CD4-positive, alpha-beta T cell (primary cell): Measurements from ENCODE around the gene VARS2. TPM values are rescaled to one million over a fixed set of nuclear protein-coding genes. Genes with fewer than 3 reads are reported as not detected.
A peak's percentile ranks its signal among the peaks of the same experiment; 100 is the strongest.
"Not testable (repeated sequence)": the region's sequence is repeated elsewhere in the genome, so short reads cannot be mapped to it uniquely, and the experiment has no call there.

Experiments
- ATAC-seq: fragments of 200-7000 bp; cut with Tn5 transposase; one replicate; pipeline ENCODE4 v1.10.0; 2022; ENCODE audit warnings: mild to moderate bottlenecking; ENCODE audit not compliant: poor library complexity
- CTCF ChIA-PET: fragments of 350-600 bp; sonication (Branson Sonifier 250); formaldehyde crosslinking; loops from one replicate; lab custom pipeline; 2021; ENCODE audit warnings: antibody characterized with exemption, inconsistent platforms; lab: Charles Lee
- POLR2A ChIA-PET: fragments of 350-600 bp; sonication (Branson Sonifier 250); formaldehyde crosslinking; loops from one replicate; lab custom pipeline; 2021; ENCODE audit warnings: antibody characterized with exemption, inconsistent platforms; lab: Charles Lee
- DNase-seq, 14 experiments: peaks; one replicate each; pipeline ENCODE4 v3.0.0-alpha.2; 2013 to 2020; ENCODE audit warnings: mixed read lengths in 2 of 14
- H3K27ac ChIP-seq, 2 donors: one replicate each; pipeline versions ENCODE4 v1.5.1 to v1.7.0; 2013; ENCODE audit warnings: low read length in 2 of 2, low read depth in 1 of 2, mild to moderate bottlenecking in 1 of 2
- H3K27me3 ChIP-seq, 2 experiments: 1 replicate in 1 of 2; 2 replicates in 1 of 2; pipeline versions ENCODE4 v1.6.1 to v1.7.0; 2013; ENCODE audit warnings: low read length in 2 of 2, control low read depth in 1 of 2, mild to moderate bottlenecking in 1 of 2, moderate library complexity in 1 of 2; ENCODE audit not compliant: insufficient read depth in 2 of 2, control insufficient read depth in 1 of 2
- H3K36me3 ChIP-seq: one replicate; pipeline ENCODE4 v1.6.1; 2013; ENCODE audit warnings: low read length, control low read depth; ENCODE audit not compliant: insufficient read depth
- H3K4me1 ChIP-seq: one replicate; pipeline ENCODE4 v1.6.1; 2013; ENCODE audit warnings: low read length, control low read depth; ENCODE audit not compliant: insufficient read depth
- H3K4me3 ChIP-seq: one replicate; pipeline ENCODE4 v1.5.1; 2013; ENCODE audit warnings: mild to moderate bottlenecking, low read length, moderate library complexity
- H3K9me3 ChIP-seq, 2 experiments: 1 replicate in 1 of 2; 2 replicates in 1 of 2; pipeline versions ENCODE4 v1.6.1 to v1.7.0; 2013; ENCODE audit warnings: low read length in 2 of 2, mild to moderate bottlenecking in 2 of 2, control low read depth in 1 of 2, moderate library complexity in 1 of 2; ENCODE audit not compliant: control insufficient read depth in 1 of 2, insufficient read depth in 1 of 2
- H3K27ac Mint-ChIP-seq: one replicate; pipeline ENCODE4 v1.8.0; 2020; ENCODE audit warnings: mixed read lengths
- H3K27me3 Mint-ChIP-seq: one replicate; pipeline ENCODE4 v1.8.0; 2021; ENCODE audit warnings: mixed read lengths
- H3K36me3 Mint-ChIP-seq: one replicate; pipeline ENCODE4 v1.8.0; 2021; ENCODE audit warnings: low read depth, mixed read lengths
- H3K4me1 Mint-ChIP-seq: one replicate; pipeline ENCODE4 v1.8.0; 2021; ENCODE audit warnings: low read depth, mixed read lengths
- H3K4me3 Mint-ChIP-seq: one replicate; pipeline ENCODE4 v1.8.0; 2020; ENCODE audit warnings: mild to moderate bottlenecking, mixed read lengths
- H3K9me3 Mint-ChIP-seq: one replicate; pipeline ENCODE4 v1.8.0; 2020; ENCODE audit warnings: mixed read lengths
- CTCF ChIP-seq: fragments of 200-600 bp; IDR thresholded peaks from one replicate; pipeline ENCODE4 v1.8.0; 2022; ENCODE audit warnings: antibody characterized with exemption, mild to moderate bottlenecking
- intact Hi-C, 2 experiments: fragments of 100-400 bp; cut with DNase I in 1 of 2; cut with micrococcal nuclease in 1 of 2; formaldehyde crosslinking; loops; one replicate each; pipeline versions ENCODE4 v1.15.1 to v1.9.0; 2023 to 2025; cut with DNase I, micrococcal nuclease
- total RNA-seq, 174 experiments: library from RNA in 2 of 174; stranded (reverse) in 2 of 174; gene quantifications; one replicate each; pipeline ENCODE4 v1.2.3 and lab custom pipeline; 2021 to 2026

The VARS2 gene
- total RNA-seq, 2 experiments from 2014 or later: 19.3 to 21.7 TPM

- no peak for TF ChIP-seq CTCF
- H3K4me1 Mint-ChIP-seq: no peaks in the 10 kb centered on the region
- Histone ChIP-seq H3K27ac (no peak overlapping the region), H3K9me3 (no peaks in the 10 kb centered on the region), H3K4me3 (no peak overlapping the region), H3K4me1 (no peaks in the 10 kb centered on the region), H3K27me3 (no peaks in the 10 kb centered on the region), H3K36me3 (peaks cover 7% of the 10 kb centered on the region)
- H3K36me3 Mint-ChIP-seq: peaks cover 20% of the 10 kb centered on the region
- no peaks in the 10 kb centered on the region for H3K27me3 Mint-ChIP-seq
- H3K4me3 Mint-ChIP-seq: no peak overlapping the region
- ATAC-seq (no peak), DNase-seq (no peak)
- intact Hi-C loops: no loop called here
- ChIA-PET POLR2A (no interaction called here), CTCF (no interaction called here)
- no peak overlapping the region for H3K27ac Mint-ChIP-seq
- H3K9me3 Mint-ChIP-seq: no peaks in the 10 kb centered on the region
Measured at GRCh38 chr6:30901436-30901835, 12.6 kb upstream of the VARS2 start.

- H3K27ac Mint-ChIP-seq, ATAC-seq, intact Hi-C loops: not testable (repeated sequence)
Measured at GRCh38 chr6:30902196-30902595, 11.8 kb upstream of the VARS2 start.

GRCh38 chr6:30902709-30903108, 11.3 kb upstream of the VARS2 start:
- DNase-seq (no peak), ATAC-seq (no peak)
- no peak for TF ChIP-seq CTCF
- Histone ChIP-seq H3K27ac (no peak overlapping the region), H3K4me3 (no peak overlapping the region), H3K27me3 (no peaks in the 10 kb centered on the region), H3K36me3 (peaks cover 7% of the 10 kb centered on the region), H3K4me1 (peaks cover 5% of the 10 kb centered on the region), H3K9me3 (no peaks in the 10 kb centered on the region)
- ChIA-PET POLR2A (no interaction called here), CTCF (interaction anchor here (0.6 kb wide), 1 partner anchor 133 kb away, joined by 3 read pairs; no protein-coding TSS in a partner anchor)
- no peaks in the 10 kb centered on the region for H3K27me3 Mint-ChIP-seq
- peaks cover 16% of the 10 kb centered on the region for H3K36me3 Mint-ChIP-seq
- H3K4me1 Mint-ChIP-seq: peaks cover 2% of the 10 kb centered on the region
- intact Hi-C loops: no loop called here
- H3K9me3 Mint-ChIP-seq: no peaks in the 10 kb centered on the region
- H3K4me3 Mint-ChIP-seq: no peak overlapping the region
- H3K27ac Mint-ChIP-seq: no peak overlapping the region

More at GRCh38 chr6:30902196-30902595, 11.8 kb upstream of the VARS2 start:
- DNase-seq, H3K27ac ChIP-seq, H3K4me3 Mint-ChIP-seq, H3K36me3 ChIP-seq, H3K27me3 ChIP-seq, H3K9me3 Mint-ChIP-seq, H3K4me3 ChIP-seq, POLR2A ChIA-PET, H3K27me3 Mint-ChIP-seq, H3K4me1 ChIP-seq, H3K4me1 Mint-ChIP-seq, H3K9me3 ChIP-seq: not testable (repeated sequence)
- CTCF ChIA-PET: interaction anchor here (0.6 kb wide), 1 partner anchor 540 kb away, joined by 3 read pairs; no protein-coding TSS in a partner anchor
- peaks cover 16% of the 10 kb centered on the region for H3K36me3 Mint-ChIP-seq

- Histone ChIP-seq H3K27me3 (no peaks in the 10 kb centered on the region), H3K9me3 (no peaks in the 10 kb centered on the region), H3K36me3 (peaks cover 5% of the 10 kb centered on the region), H3K27ac (no peak overlapping the region), H3K4me3 (no peak overlapping the region), H3K4me1 (peaks cover 7% of the 10 kb centered on the region)
- CTCF ChIA-PET: interaction anchor here (0.6 to 0.7 kb wide), 2 partner anchors 133 to 1039 kb away, joined by 3 read pairs; no protein-coding TSS in a partner anchor
- Mint-ChIP-seq H3K4me1 (peaks cover 7% of the 10 kb centered on the region), H3K27me3 (no peaks in the 10 kb centered on the region), H3K27ac (no peak overlapping the region), H3K9me3 (no peaks in the 10 kb centered on the region), H3K36me3 (peaks cover 18% of the 10 kb centered on the region), H3K4me3 (no peak overlapping the region)
- intact Hi-C loops: no loop called here
- DNase-seq: no peak
- POLR2A ChIA-PET: no interaction called here
- ATAC-seq: no peak
- TF ChIP-seq CTCF: no peak
Measured at GRCh38 chr6:30903236-30903635, 10.8 kb upstream of the VARS2 start.

GRCh38 chr6:30907290-30907757, 6.7 kb upstream of the VARS2 start:
- peaks cover 28% of the 10 kb centered on the region for H3K36me3 Mint-ChIP-seq
- Histone ChIP-seq H3K4me1 (peaks cover 15% of the 10 kb centered on the region), H3K4me3 (peak overlapping the region; percentile 81), H3K36me3 (peaks cover 21% of the 10 kb centered on the region)
- peaks cover 16% of the 10 kb centered on the region for H3K4me1 Mint-ChIP-seq
- H3K27ac ChIP-seq, H3K27me3 ChIP-seq, DNase-seq, H3K27me3 Mint-ChIP-seq, H3K27ac Mint-ChIP-seq, H3K9me3 ChIP-seq, H3K9me3 Mint-ChIP-seq, ATAC-seq: not testable (repeated sequence)
- intact Hi-C loops: loop anchor here in 1 of 2 experiments (2.0 to 5.0 kb wide), 2 partner anchors 21 to 280 kb away; partner anchors contain the start of gene ATAT1
- ChIA-PET POLR2A (interaction anchor here (0.6 to 1.8 kb wide), 16 partner anchors 9 to 956 kb away, joined by 3 to 5 read pairs (median 3); partner anchors contain the start of genes DDR1, MRPS18B and PPP1R10), CTCF (interaction anchor here (1.0 kb wide), 1 partner anchor 173 kb away, joined by 3 read pairs; no protein-coding TSS in a partner anchor)
- H3K4me3 Mint-ChIP-seq: peak overlapping the region; percentile 98
